Mucosa of descending colon (tissue), 3 donors: ENCODE data around the gene POLL. TPM values are rescaled to one million over a fixed set of nuclear protein-coding genes. Genes with fewer than 3 reads are reported as not detected.
A peak's percentile ranks its signal among the peaks of the same experiment; 100 is the strongest.

ENCODE experiments used
- ATAC-seq: fragments of 200-7000 bp; cut with Tn5 transposase; one replicate; pipeline ENCODE4 v1.9.1; 2020; ENCODE audit warnings: mild to moderate bottlenecking, moderate library complexity
- DNase-seq, 3 donors: peaks; one replicate each; pipeline ENCODE4 v3.0.0-alpha.2; 2020
- H3K36me3 ChIP-seq: fragments of 200-600 bp; one replicate; pipeline ENCODE4 v1.8.0; 2021; ENCODE audit warnings: low read depth, mild to moderate bottlenecking
- H3K4me1 ChIP-seq: fragments of 200-600 bp; one replicate; pipeline ENCODE4 v1.8.0; 2021; ENCODE audit warnings: low read depth, mild to moderate bottlenecking
- H3K4me3 ChIP-seq: fragments of 200-600 bp; one replicate; pipeline ENCODE4 v1.8.0; 2021; ENCODE audit warnings: mild to moderate bottlenecking
- H3K9me3 ChIP-seq: fragments of 200-600 bp; one replicate; pipeline ENCODE4 v1.8.0; 2021; ENCODE audit warnings: mild to moderate bottlenecking
- CTCF ChIP-seq: fragments of 200-600 bp; IDR thresholded peaks from one replicate; pipeline ENCODE4 v1.8.0; 2022; ENCODE audit warnings: antibody characterized with exemption, mild to moderate bottlenecking
- intact Hi-C, 2 donors: fragments of 100-400 bp; cut with DNase I in 1 of 2; cut with micrococcal nuclease in 1 of 2; formaldehyde crosslinking; loops; one replicate each; pipeline versions ENCODE4 v1.11.0 to v1.11.1; 2022; cut with DNase I, micrococcal nuclease
- total RNA-seq, 3 donors: library from RNA; stranded (reverse); fragmentation: NEBNext Ultra II Directional in 2 of 3; extraction: Animal tissue kit (Norgen Biotek cat#: 25700) in 2 of 3; gene quantifications; one replicate each; pipeline versions ENCODE4 v1.2.1 to v1.2.4, GENCODE V29; 2021 to 2023
- donor health status: DM: no; HTN: no; CAD: no; lungs with moderate emphysema.
- donor health status: DM: no; HTN: no; CAD: no.
- donor health status: DM: no; HTN: yes; CAD: no.

The POLL gene
- total RNA-seq, 3 donors from 2014 or later, result 27.2 to 36.1 (median 32.1) TPM

- DNase-seq (no peak), ATAC-seq (peak; percentile 1)
- H3K4me1 ChIP-seq, result peaks cover 7% of the 10 kb centered on the region
- no peaks in the 10 kb centered on the region for H3K9me3 ChIP-seq
- H3K4me3 ChIP-seq, result no peak overlapping the region
- intact Hi-C loops, result loop anchor here in 1 of 2 donors (10.0 kb wide), 1 partner anchor 292 kb away; no protein-coding TSS in a partner anchor
- H3K36me3 ChIP-seq, result no peaks in the 10 kb centered on the region
- no peak for TF ChIP-seq CTCF
These were observed 21.5 kb downstream of the POLL start for GRCh38 chr10:101566333-101567164.

- no peaks in the 10 kb centered on the region for H3K36me3 ChIP-seq
- no peak for TF ChIP-seq CTCF
- intact Hi-C loops, result loop anchor here in 1 of 2 donors (10.0 kb wide), 1 partner anchor 291 kb away; no protein-coding TSS in a partner anchor
- ATAC-seq (no peak), DNase-seq (no peak)
- H3K4me3 ChIP-seq, result no peak overlapping the region
- no peaks in the 10 kb centered on the region for H3K9me3 ChIP-seq
- H3K4me1 ChIP-seq, result peaks cover 7% of the 10 kb centered on the region
These were observed 22.1 kb downstream of the POLL start for GRCh38 chr10:101565936-101566332.

- no peak for TF ChIP-seq CTCF
- intact Hi-C loops, result loop anchor here in 1 of 2 donors (10.0 kb wide), 1 partner anchor 291 kb away; no protein-coding TSS in a partner anchor
- Histone ChIP-seq H3K36me3 (no peaks in the 10 kb centered on the region), H3K4me3 (no peak overlapping the region), H3K9me3 (no peaks in the 10 kb centered on the region), H3K4me1 (peaks cover 2% of the 10 kb centered on the region)
- DNase-seq, result no peak
- ATAC-seq, result no peak
These were observed 22.6 kb downstream of the POLL start for GRCh38 chr10:101565370-101565900.

- no peaks in the 10 kb centered on the region for H3K9me3 ChIP-seq
- DNase-seq (no peak), ATAC-seq (no peak)
- no peak for TF ChIP-seq CTCF
- H3K36me3 ChIP-seq, result no peaks in the 10 kb centered on the region
- intact Hi-C loops, result loop anchor here in 1 of 2 donors (10.0 kb wide), 1 partner anchor 290 kb away; no protein-coding TSS in a partner anchor
- H3K4me3 ChIP-seq, result no peak overlapping the region
- no peaks in the 10 kb centered on the region for H3K4me1 ChIP-seq
These were observed 23.5 kb downstream of the POLL start for GRCh38 chr10:101564490-101564991.

- H3K36me3 ChIP-seq, result no peaks in the 10 kb centered on the region
- ATAC-seq, result no peak
- intact Hi-C loops, result loop anchor here in 1 of 2 donors (10.0 kb wide), 1 partner anchor 289 kb away; no protein-coding TSS in a partner anchor
- no peaks in the 10 kb centered on the region for H3K9me3 ChIP-seq
- DNase-seq, result no peak
- no peak for TF ChIP-seq CTCF
- no peak overlapping the region for H3K4me3 ChIP-seq
- no peaks in the 10 kb centered on the region for H3K4me1 ChIP-seq
These were observed 24.5 kb downstream of the POLL start for GRCh38 chr10:101563497-101564040.
